ENCODE data around the gene F2R. TPM values are rescaled to one million over a fixed set of nuclear protein-coding genes. Genes with fewer than 3 reads are reported as not detected.
A peak's percentile ranks its signal among the peaks of the same experiment; 100 is the strongest.
"Not testable (repeated sequence)": the region's sequence is repeated elsewhere in the genome, so short reads cannot be mapped to it uniquely, and the experiment has no call there.

F2R gene
- total RNA-seq, 4 donors from 2014 or later, result 5.8 to 11.3 (median 9.5) TPM

DNA sequence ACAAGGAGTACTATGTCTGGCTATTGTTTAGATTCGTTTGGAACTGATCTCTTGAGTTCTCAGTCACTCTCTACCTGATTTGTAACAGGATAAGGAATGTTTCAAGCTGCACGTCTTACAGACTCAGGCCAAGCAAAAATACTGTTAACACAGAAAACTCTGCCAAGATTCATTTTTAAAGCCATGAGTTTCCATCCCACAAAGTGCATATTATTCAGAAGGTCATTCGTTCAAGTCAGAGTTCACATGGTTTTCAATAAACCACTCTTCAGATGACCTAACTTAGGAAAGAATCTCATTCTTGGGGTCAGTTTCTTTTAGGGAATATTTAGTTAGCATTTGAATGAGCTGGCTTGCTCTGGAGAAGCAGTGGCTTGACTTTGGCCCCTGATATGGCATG, 49.3 kb downstream of the F2R start:
- TF ChIP-seq, protein P1, sequence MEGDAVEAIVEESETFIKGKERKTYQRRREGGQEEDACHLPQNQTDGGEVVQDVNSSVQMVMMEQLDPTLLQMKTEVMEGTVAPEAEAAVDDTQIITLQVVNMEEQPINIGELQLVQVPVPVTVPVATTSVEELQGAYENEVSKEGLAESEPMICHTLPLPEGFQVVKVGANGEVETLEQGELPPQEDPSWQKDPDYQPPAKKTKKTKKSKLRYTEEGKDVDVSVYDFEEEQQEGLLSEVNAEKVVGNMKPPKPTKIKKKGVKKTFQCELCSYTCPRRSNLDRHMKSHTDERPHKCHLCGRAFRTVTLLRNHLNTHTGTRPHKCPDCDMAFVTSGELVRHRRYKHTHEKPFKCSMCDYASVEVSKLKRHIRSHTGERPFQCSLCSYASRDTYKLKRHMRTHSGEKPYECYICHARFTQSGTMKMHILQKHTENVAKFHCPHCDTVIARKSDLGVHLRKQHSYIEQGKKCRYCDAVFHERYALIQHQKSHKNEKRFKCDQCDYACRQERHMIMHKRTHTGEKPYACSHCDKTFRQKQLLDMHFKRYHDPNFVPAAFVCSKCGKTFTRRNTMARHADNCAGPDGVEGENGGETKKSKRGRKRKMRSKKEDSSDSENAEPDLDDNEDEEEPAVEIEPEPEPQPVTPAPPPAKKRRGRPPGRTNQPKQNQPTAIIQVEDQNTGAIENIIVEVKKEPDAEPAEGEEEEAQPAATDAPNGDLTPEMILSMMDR (IDR thresholded peaks at IDR 0.05), result no peak
- no peak for DNase-seq (ENCODE audit: low spot score)
- ATAC-seq (ENCODE audit: low FRiP score), result no peak

- DNase-seq (ENCODE audit: low spot score), result no peak
- TF ChIP-seq, protein P1 (IDR thresholded peaks at IDR 0.05), result no peak
- ATAC-seq (ENCODE audit: low FRiP score), result no peak
Observed at GRCh38 chr5:76766746-76767145, 50.8 kb downstream of the F2R start.

DNA sequence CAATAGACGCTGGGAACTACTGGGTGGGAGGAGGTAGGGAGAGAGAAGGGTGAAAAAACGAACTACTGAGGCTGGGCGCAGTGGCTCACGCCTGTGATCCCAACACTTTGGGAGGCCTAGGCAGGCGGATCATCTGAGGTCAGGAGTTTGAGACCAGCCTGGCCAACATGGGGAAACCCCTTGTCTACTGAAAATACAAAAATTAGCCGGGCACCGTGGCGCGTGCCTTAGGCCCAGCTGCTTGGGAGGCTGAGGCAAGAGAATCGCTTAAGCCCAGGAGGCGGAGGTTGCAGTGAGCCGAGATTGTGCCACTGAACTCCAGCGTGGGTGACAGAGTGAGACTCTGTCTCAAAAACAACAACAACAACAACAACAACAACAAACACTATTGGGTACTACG, 55.1 kb downstream of the F2R start:
- not testable (repeated sequence) for ATAC-seq (ENCODE audit: low FRiP score)

DNA sequence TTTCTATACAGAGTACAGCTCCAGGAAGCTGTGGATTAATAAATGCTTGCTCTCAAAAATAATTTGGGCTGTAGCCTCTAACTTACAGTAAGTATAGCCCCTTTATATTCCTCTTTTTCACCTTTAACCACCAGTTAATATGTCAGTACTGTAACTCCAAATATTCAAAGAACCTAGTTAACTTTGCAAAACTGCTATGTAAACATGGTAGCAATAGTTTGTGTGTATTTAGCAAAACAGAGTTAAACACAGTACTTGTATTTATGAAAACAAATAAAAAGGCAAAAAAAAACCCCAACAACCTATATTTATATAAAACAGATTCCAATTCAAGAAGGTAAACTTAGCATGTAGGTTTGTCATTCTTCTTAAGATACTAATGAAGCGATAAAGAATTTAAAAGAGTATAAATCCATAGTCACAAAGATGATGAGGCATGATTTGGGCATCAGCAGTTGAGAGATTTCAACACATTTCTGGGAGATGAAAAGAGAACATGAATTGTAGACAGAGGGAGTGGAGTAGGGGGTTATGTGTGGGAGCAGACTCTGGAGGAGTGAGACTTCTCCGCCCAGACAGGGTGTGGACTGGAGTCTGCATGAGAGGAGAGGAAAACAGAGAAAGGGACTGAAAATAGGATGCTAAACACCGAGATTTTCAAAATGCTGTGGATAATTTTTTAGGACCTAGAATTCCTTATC, 55.9 kb downstream of the F2R start:
- ATAC-seq (ENCODE audit: low FRiP score) (peak; percentile 74), DNase-seq (ENCODE audit: low spot score) (no peak)
- TF ChIP-seq, protein P1 (IDR thresholded peaks at IDR 0.05), result no peak

More for the DNA sequence above, 55.1 kb downstream of the F2R start:
- DNase-seq (ENCODE audit: low spot score), result not testable (repeated sequence)

DNA sequence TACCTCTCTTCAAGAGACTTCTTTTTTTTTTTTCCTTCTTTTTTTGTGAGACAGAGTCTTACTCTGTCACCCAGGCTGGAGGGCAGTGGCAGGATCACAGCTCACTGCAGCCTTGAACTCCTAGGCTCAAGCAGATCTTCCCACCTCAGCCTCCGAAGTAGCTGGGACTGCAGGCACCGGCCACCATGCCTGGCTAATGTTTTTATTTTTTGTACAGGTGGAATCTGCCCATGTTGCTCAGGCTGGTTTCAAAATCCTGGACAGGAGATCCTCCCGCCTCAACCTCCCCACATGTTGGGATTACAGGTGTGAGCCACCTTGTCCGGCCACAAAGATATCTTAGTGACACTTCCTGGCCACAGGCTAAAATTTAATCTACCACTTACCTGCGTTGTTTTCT, 60.0 kb downstream of the F2R start:
- ATAC-seq (ENCODE audit: low FRiP score) (no peak), DNase-seq (ENCODE audit: low spot score) (no peak)
- TF ChIP-seq, protein P1 (IDR thresholded peaks at IDR 0.05), result no peak

DNA sequence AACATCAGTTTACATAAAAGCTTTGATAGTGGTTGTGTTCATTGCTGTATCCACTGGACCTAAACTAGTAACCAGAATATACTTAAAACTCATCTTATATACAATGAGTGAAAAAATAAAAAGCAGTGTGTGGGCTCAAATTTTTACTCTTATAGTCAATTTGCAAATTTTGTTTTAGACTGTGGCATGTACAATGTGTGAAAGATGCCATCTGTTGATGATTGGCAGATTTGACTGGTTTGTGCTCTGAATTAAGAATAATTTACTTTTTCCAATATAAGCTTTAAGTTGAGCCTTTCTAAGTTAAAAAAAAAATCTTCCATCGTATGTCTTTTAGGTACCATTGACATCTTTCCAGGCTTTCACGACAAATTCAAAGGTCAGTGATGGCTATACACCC, 60.5 kb downstream of the F2R start:
- TF ChIP-seq, protein P1 (IDR thresholded peaks at IDR 0.05), result no peak
- DNase-seq (ENCODE audit: low spot score) (no peak), ATAC-seq (ENCODE audit: low FRiP score) (no peak)

DNA sequence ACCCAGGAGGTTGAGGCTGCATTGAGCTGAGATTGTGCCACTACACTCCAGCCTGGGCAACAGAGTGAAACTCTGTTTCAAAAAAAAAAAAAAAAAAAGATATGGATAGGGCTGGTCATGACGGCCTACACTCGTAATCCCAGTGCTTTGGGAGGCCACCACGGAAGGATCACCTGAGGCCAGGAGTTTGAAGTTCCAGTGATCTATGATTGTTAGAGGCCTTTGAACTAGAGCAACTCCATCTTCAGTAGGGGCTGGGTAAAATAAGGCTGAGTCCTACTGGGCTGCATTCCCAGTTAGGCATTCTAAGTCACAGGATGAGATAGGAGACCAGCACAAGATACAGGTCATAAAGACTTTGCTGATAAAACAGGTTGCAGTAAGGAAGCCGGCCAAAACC, 64.7 kb downstream of the F2R start:
- ATAC-seq (ENCODE audit: low FRiP score); DNase-seq (ENCODE audit: low spot score): not testable (repeated sequence)

DNA sequence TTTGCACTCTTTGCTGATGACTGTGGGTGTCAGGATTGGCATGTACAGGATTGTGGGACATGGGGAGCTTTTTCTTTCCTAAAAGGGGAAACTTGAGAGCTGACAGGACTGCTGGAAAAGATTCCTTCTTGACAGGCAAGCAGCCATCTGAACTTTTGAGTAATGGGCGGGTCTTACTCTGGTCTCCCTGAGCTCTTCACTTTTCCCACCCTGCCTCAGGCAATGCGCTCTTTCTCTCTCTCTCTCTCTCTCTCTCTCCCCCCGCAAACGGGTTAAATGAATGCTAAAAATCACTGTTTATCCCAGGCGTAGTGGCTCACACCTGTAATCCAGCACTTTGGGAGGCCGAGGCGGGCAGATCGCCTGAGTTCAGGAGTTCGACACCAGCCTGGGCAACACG, 65.8 kb downstream of the F2R start:
- no peak for ATAC-seq (ENCODE audit: low FRiP score)
- TF ChIP-seq, protein P1 (IDR thresholded peaks at IDR 0.05), result no peak

More for the DNA sequence above, 65.8 kb downstream of the F2R start:
- no peak for DNase-seq (ENCODE audit: low spot score)
